NCI-H2107 (cell line): ENCODE data around the gene KCTD15.

Experiments used
- DNase-seq: peaks from one replicate; lab custom pipeline; 2025; lab: John Stamatoyannopoulos, UW

Gene KCTD15

GRCh38 chr19:33797802-33798671, 1.4 kb downstream of the KCTD15 start:
- DNase-seq: no peak

GRCh38 chr19:33798681-33799111, 2.0 kb downstream of the KCTD15 start:
- DNase-seq: no peak

GRCh38 chr19:33799476-33799875, 2.8 kb downstream of the KCTD15 start:
- no peak for DNase-seq

- DNase-seq: no peak
Observed at GRCh38 chr19:33800012-33800680, 3.5 kb downstream of the KCTD15 start.

GRCh38 chr19:33801411-33801810, 4.7 kb downstream of the KCTD15 start:
- DNase-seq: no peak

- no peak for DNase-seq
Observed at GRCh38 chr19:33802001-33802400, 5.3 kb downstream of the KCTD15 start.

- DNase-seq: no peak
Observed at GRCh38 chr19:33802801-33803200, 6.1 kb downstream of the KCTD15 start.

- DNase-seq: no peak
Observed at GRCh38 chr19:33803383-33803782, 6.7 kb downstream of the KCTD15 start.

- DNase-seq: no peak
Observed at GRCh38 chr19:33804021-33804799, 7.5 kb downstream of the KCTD15 start.

- no peak for DNase-seq
Observed at GRCh38 chr19:33805313-33805712, 8.6 kb downstream of the KCTD15 start.

GRCh38 chr19:33805840-33806433, 9.3 kb downstream of the KCTD15 start:
- no peak for DNase-seq

- no peak for DNase-seq
Observed at GRCh38 chr19:33806434-33806881, 9.8 kb downstream of the KCTD15 start.

GRCh38 chr19:33808399-33808798, 11.7 kb downstream of the KCTD15 start:
- DNase-seq: no peak

GRCh38 chr19:33809960-33810359, 13.3 kb downstream of the KCTD15 start:
- DNase-seq: no peak

- no peak for DNase-seq
Observed at GRCh38 chr19:33810821-33811220, 14.2 kb downstream of the KCTD15 start.

GRCh38 chr19:33811246-33811645, 14.6 kb downstream of the KCTD15 start:
- no peak for DNase-seq

- DNase-seq: no peak
Observed at GRCh38 chr19:33811736-33812387, 15.2 kb downstream of the KCTD15 start.

- no peak for DNase-seq
Observed at GRCh38 chr19:33812388-33813330, 16.0 kb downstream of the KCTD15 start.

- DNase-seq: no peak
Observed at GRCh38 chr19:33813391-33814101, 16.9 kb downstream of the KCTD15 start.
